NCI-H146 treated with DMSO at 0.1 percent for 48 hours (cell line): ENCODE results near the gene BCAP31.
A peak's percentile ranks its signal among the peaks of the same experiment; 100 is the strongest.
"Not testable (repeated sequence)": the region's sequence is repeated elsewhere in the genome, so short reads cannot be mapped to it uniquely, and the experiment has no call there.

ENCODE experiments used
- DNase-seq: peaks from one replicate; lab custom pipeline; 2025; ENCODE audit not compliant: unreplicated experiment; lab: John Stamatoyannopoulos, UW

BCAP31 gene

GRCh38 chrX:153736071-153736820 lies 12.1 kb upstream of the BCAP31 start:
- DNase-seq, result no peak

GRCh38 chrX:153735274-153735673 lies 11.1 kb upstream of the BCAP31 start:
- DNase-seq, result no peak

- DNase-seq, result no peak
These were observed 10.7 kb upstream of the BCAP31 start for GRCh38 chrX:153734871-153735270.

- DNase-seq, result no peak
These were observed 9.6 kb upstream of the BCAP31 start for GRCh38 chrX:153733651-153734240.

GRCh38 chrX:153732401-153732800 lies 8.2 kb upstream of the BCAP31 start:
- DNase-seq, result no peak

GRCh38 chrX:153731845-153732215 lies 7.6 kb upstream of the BCAP31 start:
- no peak for DNase-seq

- DNase-seq, result no peak
These were observed 7.1 kb upstream of the BCAP31 start for GRCh38 chrX:153731117-153731844.

GRCh38 chrX:153730115-153730514 lies 5.9 kb upstream of the BCAP31 start:
- not testable (repeated sequence) for DNase-seq

GRCh38 chrX:153728951-153729631 lies 4.9 kb upstream of the BCAP31 start:
- DNase-seq, result no peak

GRCh38 chrX:153728095-153728494 lies 3.9 kb upstream of the BCAP31 start:
- DNase-seq, result no peak

- DNase-seq, result no peak
These were observed 3.1 kb upstream of the BCAP31 start for GRCh38 chrX:153727123-153727931.

GRCh38 chrX:153726286-153727122 lies 2.3 kb upstream of the BCAP31 start:
- DNase-seq, result peak; percentile 44

- no peak for DNase-seq
These were observed 1.7 kb upstream of the BCAP31 start for GRCh38 chrX:153725832-153726285.

- no peak for DNase-seq
These were observed 1.0 kb upstream of the BCAP31 start for GRCh38 chrX:153725039-153725831.

- peak; percentile 47 for DNase-seq
These were observed 586 bp downstream of the BCAP31 start for GRCh38 chrX:153723351-153724251.

GRCh38 chrX:153722704-153723350 lies 1.4 kb downstream of the BCAP31 start:
- DNase-seq, result no peak

GRCh38 chrX:153719701-153720100 lies 4.5 kb downstream of the BCAP31 start:
- DNase-seq, result no peak
